ENCODE measurements around the gene TOX2. TPM values are rescaled to one million over a fixed set of nuclear protein-coding genes. Genes with fewer than 3 reads are reported as not detected.

The TOX2 gene
- total RNA-seq, 3 donors from 2014 or later (not counting 1 experiment from before 2014, with no cell fraction given), result 0.93 to 1.8 (median 1.2) TPM

DNA sequence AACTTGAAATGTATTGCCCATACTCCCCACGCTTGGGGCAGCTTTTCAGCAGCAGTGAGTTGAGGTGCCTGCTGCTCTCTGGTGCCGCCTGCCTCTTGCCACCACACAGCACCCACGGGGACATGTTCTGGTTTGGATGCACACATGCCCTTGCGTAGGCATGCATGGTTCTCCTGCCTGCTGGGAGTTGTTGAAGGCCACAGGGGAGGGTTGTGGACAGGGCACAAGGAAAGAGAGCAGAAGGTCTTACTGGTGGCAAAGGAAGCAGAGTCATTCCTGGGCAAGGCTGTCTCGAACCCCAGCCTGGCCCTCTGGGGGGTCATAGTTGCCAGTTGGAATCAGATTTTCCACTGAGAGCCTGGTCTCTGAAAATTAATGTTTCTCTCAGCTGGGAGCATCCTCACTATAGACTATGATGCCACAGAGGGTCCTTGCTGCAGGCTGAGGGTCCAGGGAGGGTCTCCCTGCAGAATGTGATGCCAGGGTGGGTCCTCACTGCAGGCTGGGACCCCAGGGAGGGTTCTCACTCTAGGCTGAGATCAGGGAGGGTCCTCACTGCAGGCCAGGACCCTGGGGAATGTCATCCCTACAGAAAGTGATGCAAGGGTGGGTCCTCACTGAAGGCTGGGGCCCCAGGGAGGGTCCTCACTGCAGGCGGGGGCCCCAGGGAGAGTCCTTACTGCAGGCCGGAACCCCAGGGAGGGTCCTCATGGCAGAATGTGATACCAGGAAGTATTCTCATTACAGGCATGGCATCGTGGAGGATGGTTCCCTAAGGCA is 59.2 kb downstream of the TOX2 start:
- ATAC-seq, result no peak
- no peaks in the 10 kb centered on the region for H3K4me1 ChIP-seq (ENCODE audit: control insufficient read depth, insufficient read depth, low read length)
- WGBS (ENCODE audit: insufficient coverage), result 91% methylated on average over 8 of the region's 8 CpGs
- H3K27me3 ChIP-seq (ENCODE audit: control insufficient read depth, insufficient read depth, low read length), result peaks cover 10% of the 10 kb centered on the region
- H3K36me3 ChIP-seq (ENCODE audit: control insufficient read depth, insufficient read depth, low read length), result no peaks in the 10 kb centered on the region
- peaks cover 0 to 4% of the 10 kb centered on the region in 2 donors for H3K4me1 Mint-ChIP-seq
- no peaks in the 10 kb centered on the region for H3K9me3 ChIP-seq (ENCODE audit: control insufficient read depth, insufficient read depth, low read length)
- H3K36me3 Mint-ChIP-seq, result no peaks in the 10 kb centered on the region
- peaks cover 68 to 72% of the 10 kb centered on the region in 2 donors for H3K27me3 Mint-ChIP-seq (ENCODE audit: low read depth in 2 of 2)
- no peak overlapping the region for H3K27ac Mint-ChIP-seq
- H3K9me3 Mint-ChIP-seq, result no peaks in the 10 kb centered on the region
- no peak for DNase-seq
- intact Hi-C loops (cut with micrococcal nuclease), result no loop called here
- no peak overlapping the region for H3K4me3 Mint-ChIP-seq
- no peak overlapping the region for H3K27ac ChIP-seq (ENCODE audit: low read length)
- no peak overlapping the region for H3K4me3 ChIP-seq (ENCODE audit: low read length)
- no peak for TF ChIP-seq CTCF (IDR thresholded peaks at IDR 0.05)

DNA sequence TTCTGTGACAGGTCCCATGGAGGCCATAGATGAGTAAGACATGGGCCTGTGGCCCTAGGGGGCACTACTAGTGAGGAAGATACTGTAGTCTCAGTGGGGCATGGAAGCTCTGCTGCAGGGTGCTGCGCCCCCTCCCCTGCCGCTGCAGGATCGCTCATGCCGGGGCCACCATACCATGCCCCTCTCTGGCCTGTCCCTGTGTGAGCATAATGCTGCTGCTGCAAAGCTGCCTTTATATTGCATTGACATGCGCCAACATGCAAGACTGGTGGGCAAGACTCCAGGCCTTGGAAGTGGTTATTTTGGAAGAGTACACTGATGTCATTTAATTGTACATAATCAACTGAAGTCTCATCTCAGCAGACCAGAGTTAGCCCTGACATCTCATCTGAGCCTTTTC is 60.0 kb downstream of the TOX2 start:
- Histone ChIP-seq H3K4me3 (ENCODE audit: low read length) (no peak overlapping the region), H3K9me3 (ENCODE audit: control insufficient read depth, insufficient read depth, low read length) (no peaks in the 10 kb centered on the region), H3K27ac (ENCODE audit: low read length) (no peak overlapping the region), H3K27me3 (ENCODE audit: control insufficient read depth, insufficient read depth, low read length) (peaks cover 17% of the 10 kb centered on the region), H3K36me3 (ENCODE audit: control insufficient read depth, insufficient read depth, low read length) (no peaks in the 10 kb centered on the region), H3K4me1 (ENCODE audit: control insufficient read depth, insufficient read depth, low read length) (no peaks in the 10 kb centered on the region)
- Mint-ChIP-seq H3K4me3 (no peak overlapping the region), H3K9me3 (no peaks in the 10 kb centered on the region), H3K27me3 (ENCODE audit: low read depth in 2 of 2) (peaks cover 72 to 80% of the 10 kb centered on the region in 2 donors), H3K27ac (no peak overlapping the region), H3K4me1 (no peaks in the 10 kb centered on the region), H3K36me3 (no peaks in the 10 kb centered on the region)
- intact Hi-C loops (cut with micrococcal nuclease), result no loop called here
- no peak for TF ChIP-seq CTCF (IDR thresholded peaks at IDR 0.05)
- DNase-seq (no peak), ATAC-seq (no peak)
- WGBS (ENCODE audit: insufficient coverage), result 100% methylated on average over 5 of the region's 5 CpGs

DNA sequence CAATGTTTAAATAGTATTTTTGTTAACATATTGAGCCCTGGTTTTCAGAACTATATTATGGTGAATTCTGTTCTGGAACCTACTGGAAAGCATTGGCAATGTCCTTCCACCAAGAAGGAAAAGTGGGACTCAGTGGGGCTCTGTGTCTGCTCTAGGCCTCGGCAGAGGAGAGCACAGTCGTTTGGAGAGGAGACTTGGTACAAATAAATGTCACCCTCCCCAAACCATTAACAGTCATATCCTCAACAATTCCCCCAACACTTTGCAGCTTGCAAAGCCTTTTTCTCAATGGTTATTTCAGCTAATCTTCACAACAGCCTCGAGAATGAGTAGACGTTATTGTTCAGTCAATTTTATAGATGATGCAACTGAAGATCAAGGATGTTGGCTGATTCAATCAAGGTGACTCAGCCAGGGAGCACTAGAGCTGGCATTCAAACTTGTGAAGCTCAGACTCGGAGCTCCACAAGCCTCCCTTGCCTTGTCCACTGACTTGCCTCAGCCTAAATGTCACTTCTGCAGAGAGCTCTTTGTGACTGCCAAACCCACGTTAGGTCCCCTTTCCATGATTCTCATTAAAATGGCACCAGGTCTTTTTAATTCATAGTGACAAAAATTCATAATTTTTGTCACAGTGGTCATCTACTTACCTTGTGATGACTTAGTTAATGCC is 60.6 kb downstream of the TOX2 start:
- Mint-ChIP-seq H3K27me3 (ENCODE audit: low read depth in 2 of 2) (peaks cover 74 to 81% of the 10 kb centered on the region in 2 donors), H3K27ac (no peak overlapping the region), H3K4me1 (no peaks in the 10 kb centered on the region), H3K9me3 (no peaks in the 10 kb centered on the region), H3K36me3 (no peaks in the 10 kb centered on the region), H3K4me3 (no peak overlapping the region)
- H3K4me1 ChIP-seq (ENCODE audit: control insufficient read depth, insufficient read depth, low read length), result no peaks in the 10 kb centered on the region
- no peaks in the 10 kb centered on the region for H3K36me3 ChIP-seq (ENCODE audit: control insufficient read depth, insufficient read depth, low read length)
- ATAC-seq, result no peak
- no peak overlapping the region for H3K27ac ChIP-seq (ENCODE audit: low read length)
- H3K9me3 ChIP-seq (ENCODE audit: control insufficient read depth, insufficient read depth, low read length), result no peaks in the 10 kb centered on the region
- TF ChIP-seq CTCF (IDR thresholded peaks at IDR 0.05), result no peak
- intact Hi-C loops (cut with micrococcal nuclease), result no loop called here
- H3K4me3 ChIP-seq (ENCODE audit: low read length), result no peak overlapping the region
- no peak for DNase-seq
- WGBS (ENCODE audit: insufficient coverage), result 93% methylated on average over 6 of the region's 6 CpGs
- peaks cover 17% of the 10 kb centered on the region for H3K27me3 ChIP-seq (ENCODE audit: control insufficient read depth, insufficient read depth, low read length)
